ENCODE results near the gene C13orf42. TPM values are rescaled to one million over a fixed set of nuclear protein-coding genes. Genes with fewer than 3 reads are reported as not detected.
A peak's percentile ranks its signal among the peaks of the same experiment; 100 is the strongest.

C13orf42 gene
- not detected for total RNA-seq
- long read RNA-seq: 0 reads

DNA sequence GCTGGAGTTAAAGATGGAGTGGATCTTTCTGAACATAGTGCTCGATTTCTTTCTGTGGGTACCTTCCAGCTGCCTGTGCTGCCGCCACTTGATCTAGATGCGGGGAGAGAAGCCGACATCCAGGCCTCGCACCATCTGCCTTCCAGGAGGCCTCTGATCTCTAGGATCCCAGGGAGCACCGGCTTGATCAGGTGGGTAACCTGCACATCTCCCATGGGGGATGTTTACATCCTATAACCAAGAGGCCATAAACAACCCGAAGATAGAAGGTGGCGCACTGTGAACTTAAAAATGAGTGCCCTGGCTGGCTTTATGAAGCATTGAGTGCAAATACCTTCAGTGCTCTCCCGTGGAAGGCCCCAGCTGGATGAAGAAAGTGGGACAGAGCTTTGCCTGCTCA, at the start of gene C13orf42:
Gene C13orf42 (minus strand): TSS at position 101 of the 400 bp plus-strand sequence. CDS start 65 bp downstream, at position 36.
- no peak for ATAC-seq
- intact Hi-C loops (cut with DNase I): no loop called here
- no peak for DNase-seq

DNA sequence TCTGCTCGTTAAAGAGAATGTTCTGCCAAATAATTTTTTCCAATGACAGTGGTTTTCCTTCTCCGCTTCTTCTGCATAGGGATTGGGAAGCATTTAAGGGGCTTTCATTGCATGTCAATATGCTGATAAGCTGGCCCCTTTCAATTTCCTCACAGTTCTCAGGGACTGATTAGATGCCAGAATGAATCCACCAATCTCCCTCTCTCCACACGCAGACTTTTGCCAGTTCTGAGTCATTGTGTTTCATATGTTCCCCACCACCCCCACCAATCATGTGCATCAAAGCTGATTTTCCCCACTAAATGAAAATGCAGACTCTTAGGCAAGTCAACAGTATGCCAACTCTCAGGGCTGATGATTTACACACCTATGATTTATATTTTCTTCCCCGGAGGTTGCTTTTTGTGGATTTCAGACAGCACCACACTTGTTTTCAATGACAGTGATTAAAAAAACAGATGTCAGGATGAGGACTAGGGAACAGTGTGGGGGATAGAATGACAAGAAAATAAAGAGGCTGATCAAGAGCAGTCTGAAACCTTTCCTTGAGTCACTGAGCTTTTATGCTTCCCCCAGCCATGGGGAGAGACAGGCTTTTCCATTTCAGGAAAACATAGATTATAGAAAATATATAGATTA, 47.9 kb upstream of the C13orf42 start:
- no peak for ATAC-seq
- no peak for DNase-seq
- intact Hi-C loops (cut with DNase I): loop anchor here (10.0 kb wide), 1 partner anchor 56 kb away; no protein-coding TSS in a partner anchor

DNA sequence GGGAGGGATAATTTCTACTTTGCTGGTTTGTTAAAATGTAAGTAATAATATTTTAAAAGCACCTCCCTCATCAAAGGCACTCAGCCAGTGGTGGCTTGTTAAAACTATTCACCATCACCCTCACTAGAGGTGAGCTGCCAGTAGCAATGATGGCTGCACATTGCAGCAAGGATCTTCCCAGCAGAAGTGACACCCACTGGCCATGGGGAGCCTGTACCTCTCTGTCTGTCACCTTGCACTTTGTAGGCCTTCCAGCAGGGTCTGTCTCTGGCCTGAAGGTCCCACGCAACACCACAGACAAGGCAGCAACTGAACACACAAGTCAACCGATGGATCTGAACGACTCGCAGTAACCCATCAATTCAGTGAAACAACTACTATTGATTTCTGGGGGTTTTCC, 47.3 kb upstream of the C13orf42 start:
- intact Hi-C loops (cut with DNase I): loop anchor here (10.0 kb wide), 1 partner anchor 56 kb away; no protein-coding TSS in a partner anchor
- DNase-seq (no peak), ATAC-seq (no peak)

DNA sequence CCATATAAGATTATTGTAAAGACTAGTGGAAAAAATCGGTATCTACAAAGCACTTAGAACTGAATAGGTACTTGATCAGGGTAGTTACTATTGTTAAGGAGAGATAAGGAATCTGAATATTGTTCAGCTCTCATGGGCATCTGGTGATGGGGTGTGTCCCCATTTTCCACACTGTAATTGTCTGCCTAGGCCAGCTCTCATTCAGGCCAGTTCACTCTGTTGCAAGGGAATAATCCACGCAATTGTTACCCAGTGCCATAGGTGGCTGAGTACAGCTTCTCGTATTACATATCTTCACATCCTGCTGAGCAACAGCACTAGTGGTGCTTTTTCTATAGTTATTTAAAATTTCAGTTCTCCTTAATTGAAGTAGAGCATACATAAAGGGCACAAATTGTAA, 45.6 kb upstream of the C13orf42 start:
- ATAC-seq (no peak), DNase-seq (no peak)
- intact Hi-C loops (cut with DNase I): loop anchor here (10.0 kb wide), 1 partner anchor 58 kb away; no protein-coding TSS in a partner anchor

DNA sequence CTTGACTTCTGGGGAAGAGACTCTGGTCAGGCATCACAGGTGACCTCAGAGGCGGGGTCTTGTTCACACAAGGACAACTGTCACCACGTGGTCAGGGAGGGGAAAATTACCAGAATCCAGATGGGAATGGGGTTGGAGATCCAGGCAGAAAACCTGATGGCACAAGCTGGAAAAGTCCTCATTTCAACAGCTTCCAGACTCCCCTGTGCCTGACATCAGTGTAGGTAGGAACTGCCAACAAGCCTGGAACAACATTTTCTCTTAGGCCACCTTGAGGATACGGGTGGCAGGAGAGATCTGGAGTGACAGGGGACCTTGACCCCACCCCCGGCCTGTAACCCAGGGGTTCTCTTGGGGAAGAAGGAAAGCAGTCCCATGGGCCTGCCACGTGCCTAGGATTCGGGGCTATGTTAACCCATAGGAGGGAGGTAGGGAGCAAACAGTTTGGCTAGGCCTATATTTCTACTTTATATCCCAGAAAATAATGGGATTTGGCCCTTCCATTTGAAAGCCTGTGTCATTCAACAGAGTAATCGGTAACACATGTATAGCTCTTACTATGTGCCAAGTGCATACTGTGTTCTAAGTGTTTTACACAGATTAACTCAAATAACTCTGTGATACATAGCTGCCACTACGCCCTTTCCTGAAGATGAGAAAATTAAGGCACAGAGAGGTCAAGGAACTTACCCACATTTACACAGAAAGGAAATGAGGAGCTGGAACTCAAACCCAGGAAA, 44.9 kb upstream of the C13orf42 start:
- intact Hi-C loops (cut with DNase I): loop anchor here (10.0 kb wide), 1 partner anchor 59 kb away; no protein-coding TSS in a partner anchor
- DNase-seq: no peak
- ATAC-seq: no peak

DNA sequence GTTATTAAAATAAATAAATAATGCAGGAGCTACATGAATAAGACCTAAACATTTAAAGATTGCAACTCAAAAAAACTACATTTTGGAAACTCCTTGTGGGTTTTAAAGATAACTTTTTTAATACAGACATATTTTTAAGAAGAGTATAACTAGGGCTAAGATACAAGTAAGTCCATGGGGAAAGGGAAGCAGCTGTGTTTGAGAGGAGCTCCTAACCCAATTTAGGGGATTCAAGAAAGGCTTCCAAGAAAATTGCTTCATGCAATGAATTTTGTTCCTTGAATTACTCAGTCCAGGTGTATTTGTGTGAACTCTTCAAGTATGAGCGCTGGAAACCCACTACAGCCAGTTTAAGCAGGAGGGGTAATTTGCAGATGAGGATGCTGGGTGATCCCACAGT, 44.1 kb upstream of the C13orf42 start:
- DNase-seq: no peak
- no peak for ATAC-seq
- intact Hi-C loops (cut with DNase I): loop anchor here (10.0 kb wide), 1 partner anchor 60 kb away; no protein-coding TSS in a partner anchor

DNA sequence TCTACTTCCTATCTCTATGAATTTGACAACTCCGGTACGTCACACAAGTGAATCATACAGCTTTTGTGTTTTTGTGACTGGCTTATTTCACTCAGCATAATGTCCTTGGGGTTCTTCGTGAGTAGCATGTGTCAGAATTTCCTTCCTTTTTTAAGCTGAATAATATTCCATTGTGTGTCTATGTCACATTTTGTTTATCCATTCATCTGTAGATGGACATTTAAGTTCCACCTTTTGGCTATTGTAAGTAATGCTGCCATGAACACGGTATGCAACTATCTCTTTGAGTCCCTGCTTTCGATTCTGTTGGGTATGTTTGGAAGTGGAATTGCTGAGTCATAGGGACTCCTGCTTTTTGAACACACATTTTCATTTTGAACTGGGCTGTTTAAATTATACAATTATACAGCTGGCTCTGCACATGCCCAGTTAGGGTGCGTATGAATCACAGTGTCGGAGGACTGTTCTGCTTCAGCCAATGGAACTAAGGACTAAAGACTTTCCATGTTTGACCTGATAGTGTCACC, 43.0 kb upstream of the C13orf42 start:
- DNase-seq: no peak
- ATAC-seq: peak in 1 of 2 donors; percentile 61
- intact Hi-C loops (cut with DNase I): loop anchor here (10.0 kb wide), 1 partner anchor 61 kb away; no protein-coding TSS in a partner anchor

DNA sequence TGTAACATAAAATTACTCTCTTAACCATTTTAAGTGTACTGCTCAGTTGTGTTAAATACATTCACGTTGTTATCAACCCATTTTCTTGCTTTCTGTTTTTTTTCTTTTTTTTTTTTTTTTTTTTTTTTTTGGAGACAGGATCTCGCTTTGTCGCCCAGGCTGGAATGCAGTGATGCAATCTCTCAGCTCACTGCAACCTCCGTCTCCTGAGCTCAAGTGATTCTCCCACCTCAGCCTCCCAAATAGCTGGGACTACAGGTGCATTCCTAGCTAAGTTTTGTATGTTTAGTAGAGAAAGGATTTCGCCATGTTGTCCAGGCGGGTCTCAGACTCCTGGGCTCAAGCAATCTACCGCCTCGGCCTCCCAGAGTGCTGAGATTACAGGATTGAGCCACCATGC, 42.5 kb upstream of the C13orf42 start:
- no peak for DNase-seq
- no peak for ATAC-seq
- intact Hi-C loops (cut with DNase I): loop anchor here (10.0 kb wide), 1 partner anchor 61 kb away; no protein-coding TSS in a partner anchor

DNA sequence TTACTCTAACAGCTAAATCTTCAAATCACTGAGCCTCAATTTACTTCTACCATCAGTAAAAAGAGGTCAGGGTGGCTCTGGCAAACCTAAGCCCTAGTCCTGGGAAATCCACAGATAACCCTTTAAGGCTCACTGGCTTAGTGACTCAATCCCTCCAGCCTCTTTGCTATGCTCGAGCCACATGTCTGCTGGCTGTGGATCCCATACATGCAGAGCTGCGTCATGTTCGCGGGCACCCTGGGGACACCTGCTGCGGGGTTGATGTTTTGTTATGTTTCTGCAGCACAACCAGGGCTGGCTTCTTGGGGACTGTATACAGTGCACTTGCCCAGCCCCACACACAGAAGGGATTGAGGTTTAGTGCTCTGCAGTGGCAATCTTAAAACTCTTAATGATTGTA, 41.6 kb upstream of the C13orf42 start:
- intact Hi-C loops (cut with DNase I): loop anchor here (10.0 kb wide), 1 partner anchor 62 kb away; no protein-coding TSS in a partner anchor
- DNase-seq: no peak
- no peak for ATAC-seq

DNA sequence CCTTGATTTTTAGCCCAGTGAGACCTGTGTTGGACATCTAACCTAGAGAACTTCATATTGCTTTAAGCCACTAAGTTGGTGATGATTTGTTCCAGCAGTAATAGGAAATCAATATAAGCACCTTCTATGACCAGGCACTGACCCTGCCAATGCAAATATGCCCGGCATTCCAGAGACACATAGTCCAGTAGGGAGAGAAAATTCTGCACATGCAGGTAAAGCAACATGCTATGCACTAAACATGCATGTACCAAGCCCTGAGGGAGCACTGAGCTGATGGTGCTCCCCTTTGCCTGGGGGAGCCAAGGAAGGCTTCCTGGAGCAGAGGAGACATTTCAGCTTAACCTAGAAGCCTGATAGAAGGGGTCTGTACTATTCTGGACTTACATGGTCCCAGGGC, 40.4 kb upstream of the C13orf42 start:
- intact Hi-C loops (cut with DNase I): loop anchor here (10.0 kb wide), 1 partner anchor 63 kb away; no protein-coding TSS in a partner anchor
- ATAC-seq (no peak), DNase-seq (no peak)

DNA sequence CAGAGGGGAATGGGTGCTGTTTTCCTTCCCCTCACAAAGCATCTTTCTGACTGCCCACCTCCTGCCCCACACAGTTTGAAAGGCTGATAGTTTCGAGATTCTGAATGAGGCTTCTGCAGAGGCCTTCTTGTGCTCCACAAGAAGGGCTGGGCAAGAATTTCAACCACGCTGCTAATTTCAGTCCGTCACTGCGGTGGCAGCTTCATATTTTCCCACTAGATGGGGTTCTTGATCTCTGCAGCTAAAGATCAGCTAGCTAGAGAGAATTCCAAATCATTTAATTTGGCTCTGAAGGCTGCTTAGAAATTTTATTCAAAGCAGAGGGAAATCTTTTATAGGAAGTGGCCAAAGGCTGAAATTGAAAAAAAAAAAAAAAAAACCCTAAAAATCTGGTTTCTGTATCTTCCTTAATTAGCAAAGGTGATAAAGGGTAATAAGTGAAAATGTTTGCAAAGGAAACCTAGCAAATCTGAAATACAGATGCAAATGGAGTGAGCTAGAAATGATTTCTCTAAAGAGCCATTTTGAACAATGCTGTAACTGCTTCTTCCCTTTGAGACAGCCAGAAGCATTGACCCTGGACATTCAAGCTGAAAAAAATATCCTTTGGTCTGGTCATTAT, 38.0 kb upstream of the C13orf42 start:
- ATAC-seq (peak; percentile 69 to 85), DNase-seq (peak; percentile 31)
- intact Hi-C loops (cut with DNase I): loop anchor here (2.0 to 5.0 kb wide), 2 partner anchors 138 kb away; no protein-coding TSS in a partner anchor

DNA sequence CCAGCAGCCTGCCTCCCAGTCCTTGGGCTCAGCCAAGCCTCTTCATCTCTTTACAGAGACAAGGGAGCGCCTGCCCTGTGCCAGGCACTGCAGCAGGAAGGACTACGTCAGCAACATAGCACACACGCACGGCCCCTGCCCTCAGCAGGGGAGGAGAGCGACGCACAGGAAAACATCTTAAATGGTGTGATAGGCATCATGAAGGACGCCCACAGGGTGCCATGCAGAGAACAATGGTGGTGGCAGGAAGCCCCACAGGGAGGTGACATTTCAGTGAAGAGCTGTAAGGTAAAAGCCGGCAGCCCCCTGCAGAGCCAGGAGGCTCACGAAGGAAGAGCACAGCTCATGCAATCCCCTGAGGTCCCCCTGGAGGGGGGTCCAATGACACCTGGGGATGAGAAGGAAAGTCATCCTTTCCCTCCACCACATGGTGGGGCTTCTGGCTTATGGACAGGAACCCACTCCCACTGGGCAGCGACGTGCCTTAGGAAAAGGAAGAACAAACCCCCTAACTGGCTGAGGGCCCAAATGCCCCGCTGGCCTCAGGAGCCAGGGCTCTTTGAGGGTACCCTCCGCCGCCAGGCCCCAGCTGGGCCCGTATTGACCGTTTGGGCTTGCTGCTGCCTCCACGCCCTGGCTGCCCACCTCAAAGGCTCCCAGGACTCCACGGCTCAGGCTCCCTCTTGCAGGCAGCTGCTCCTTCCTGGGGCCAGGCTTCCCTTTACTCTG, 37.3 kb upstream of the C13orf42 start:
- ATAC-seq: peak; percentile 23 to 24
- intact Hi-C loops (cut with DNase I): loop anchor here (2.0 to 5.0 kb wide), 2 partner anchors 138 to 139 kb away; no protein-coding TSS in a partner anchor
- DNase-seq: no peak

DNA sequence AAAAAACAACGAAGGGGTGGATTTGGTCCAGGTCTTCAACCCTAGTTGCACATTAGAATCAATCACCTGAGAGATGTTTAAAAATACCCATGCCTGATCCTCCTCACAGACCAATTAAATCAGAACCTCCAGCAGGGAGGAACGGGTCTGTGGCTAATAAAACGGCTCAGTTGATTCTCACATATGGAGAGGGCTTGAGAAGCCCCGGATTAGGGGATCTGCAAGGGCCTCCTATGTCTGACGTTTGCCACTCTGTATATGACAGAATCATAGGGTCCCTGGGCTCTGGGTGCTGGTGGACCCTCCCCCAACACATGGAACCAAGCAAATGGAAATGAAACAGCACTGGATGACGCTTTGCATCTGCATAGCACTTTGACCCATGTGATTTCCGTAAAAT, 36.7 kb upstream of the C13orf42 start:
- intact Hi-C loops (cut with DNase I): loop anchor here (2.0 to 5.0 kb wide), 2 partner anchors 139 to 140 kb away; no protein-coding TSS in a partner anchor
- ATAC-seq: no peak
- no peak for DNase-seq

DNA sequence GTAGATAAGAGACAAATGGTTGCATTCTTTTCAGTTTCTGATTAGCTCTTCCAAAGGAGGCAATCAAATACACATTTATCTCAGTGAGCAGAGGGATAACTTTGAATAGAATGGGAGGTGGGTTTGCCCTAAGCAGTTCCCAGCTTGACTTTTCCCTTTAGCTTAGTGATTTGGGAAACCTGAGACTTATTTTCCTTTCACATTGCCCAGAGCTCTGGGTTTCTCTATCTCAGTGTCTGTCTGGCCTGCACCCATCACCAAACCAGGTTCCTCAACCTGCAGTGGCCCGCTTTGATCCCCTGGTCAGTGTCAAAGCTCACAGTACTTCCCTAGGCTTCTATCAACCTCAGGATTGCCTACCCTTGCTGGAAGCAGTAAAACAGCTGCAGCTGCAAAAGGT, 35.6 kb upstream of the C13orf42 start:
- no peak for ATAC-seq
- intact Hi-C loops (cut with DNase I): loop anchor here in 1 of 2 donors (5.0 kb wide), 1 partner anchor 141 kb away; no protein-coding TSS in a partner anchor

DNA sequence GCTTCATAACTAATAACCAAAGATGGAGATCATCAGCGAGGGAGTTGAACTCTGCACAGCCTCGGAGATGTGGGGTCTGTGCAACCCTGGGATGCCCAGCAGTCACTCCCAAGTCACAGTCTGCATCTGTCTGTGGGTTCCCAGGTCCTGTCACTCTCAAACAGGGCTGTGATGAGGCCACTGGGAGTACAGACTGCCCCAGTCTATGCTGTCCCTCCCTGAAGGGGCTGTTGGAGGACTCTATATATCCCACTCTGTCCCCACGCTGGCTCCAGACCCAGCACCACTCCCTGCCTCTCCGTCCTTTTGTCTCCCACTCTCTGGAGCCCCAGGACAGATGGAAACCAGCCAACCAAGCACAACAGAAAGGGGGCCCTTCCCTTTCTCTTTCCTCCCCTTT, 26.2 kb upstream of the C13orf42 start:
- DNase-seq: no peak
- no peak for ATAC-seq
- intact Hi-C loops (cut with DNase I): no loop called here

More for the DNA sequence above, 35.6 kb upstream of the C13orf42 start:
- no peak for DNase-seq

DNA sequence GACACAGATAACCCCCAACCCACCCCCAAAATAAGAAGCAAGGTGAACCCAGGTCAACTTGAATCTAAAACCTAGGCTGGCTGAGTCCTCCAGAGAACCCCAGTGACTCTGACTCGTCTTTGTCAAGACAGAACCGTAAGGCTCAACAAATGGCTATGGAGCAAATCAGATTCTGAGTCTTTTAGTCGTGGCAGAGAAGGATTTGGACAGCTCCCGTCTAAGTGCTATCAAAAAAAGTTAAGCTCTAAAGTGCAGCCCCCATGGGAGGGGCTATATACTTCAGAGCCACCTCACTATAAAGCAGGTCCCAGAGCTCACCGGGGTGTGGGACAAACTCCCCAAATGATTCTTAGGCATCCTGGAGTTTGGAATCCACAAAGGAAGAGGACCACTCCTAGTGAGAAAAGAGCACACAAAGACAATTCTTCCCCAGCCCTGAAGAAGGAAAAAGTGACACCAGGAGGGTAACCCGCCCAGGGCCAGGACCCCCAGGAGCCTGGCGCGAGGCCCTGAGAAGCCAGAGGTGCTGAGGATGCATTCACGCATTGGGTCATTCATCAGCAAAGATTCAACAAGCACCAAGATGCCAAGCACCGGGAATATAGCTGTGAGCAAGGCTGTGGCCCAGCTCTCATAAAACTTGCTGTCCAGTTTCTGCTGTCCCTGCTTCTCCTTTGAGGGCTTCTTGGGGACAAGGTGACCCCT, 25.4 kb upstream of the C13orf42 start:
- intact Hi-C loops (cut with DNase I): no loop called here
- ATAC-seq: no peak
- DNase-seq: no peak

DNA sequence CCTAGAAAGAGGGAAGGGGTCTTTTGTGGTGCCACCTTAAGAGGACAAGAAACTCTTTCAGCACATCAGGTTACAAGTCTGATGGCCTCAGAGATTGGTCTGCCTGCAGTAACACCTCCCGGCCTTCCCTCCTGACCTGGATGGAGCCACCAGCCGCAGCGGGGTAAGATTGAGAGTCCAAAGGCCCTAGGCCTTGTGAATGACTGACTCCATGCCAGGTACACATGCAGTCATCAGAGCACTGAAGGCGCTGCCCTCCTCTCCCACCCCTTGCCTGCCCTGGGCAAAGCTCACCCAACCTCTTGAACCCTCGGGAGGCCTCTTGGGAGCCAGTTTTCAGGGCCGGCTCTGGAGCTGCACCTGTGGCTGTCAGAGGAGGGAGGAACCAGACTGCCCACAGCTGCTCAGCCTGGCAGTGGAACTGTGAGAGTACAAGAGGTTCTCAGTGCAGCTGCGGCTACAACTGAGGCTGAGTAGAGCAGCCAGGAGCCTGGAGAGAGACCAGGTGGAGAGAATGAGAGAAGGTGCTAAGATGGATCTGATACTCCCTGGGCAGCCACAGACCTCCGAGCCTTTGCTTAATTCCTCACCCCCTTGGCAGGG, 23.8 kb upstream of the C13orf42 start:
- DNase-seq: no peak
- intact Hi-C loops (cut with DNase I): no loop called here
- no peak for ATAC-seq

DNA sequence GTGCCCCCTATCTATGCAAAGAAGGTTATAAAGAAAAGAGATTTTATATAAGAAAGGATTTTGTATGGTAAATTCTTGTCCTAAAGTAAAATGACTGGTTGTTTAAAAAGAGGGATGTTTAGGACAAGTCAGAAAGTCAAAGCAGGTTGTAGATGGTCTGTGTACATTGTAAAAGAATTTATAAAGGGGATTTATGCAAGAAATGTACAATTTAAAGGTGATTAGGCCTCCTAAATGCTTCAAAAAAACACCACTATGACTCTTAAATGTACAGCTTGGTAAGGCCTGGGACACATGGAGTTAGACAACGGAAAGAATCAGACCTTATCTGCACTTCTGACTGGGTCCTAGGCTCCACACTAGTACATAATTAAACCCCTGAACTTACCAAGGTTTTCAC, 19.3 kb upstream of the C13orf42 start:
- intact Hi-C loops (cut with DNase I): no loop called here
- no peak for DNase-seq
- ATAC-seq: no peak

All from left cardiac atrium (tissue), 4 donors.